Measurements from ENCODE around the gene STN1. TPM values are rescaled to one million over a fixed set of nuclear protein-coding genes. Genes with fewer than 3 reads are reported as not detected.

The STN1 gene
- 10 to 100 TPM; 13.5 to 19.9 TPM for total RNA-seq
- polyA plus RNA-seq (2013, experiment 1 of 2): 19.2 TPM
- polyA plus RNA-seq (2013, experiment 2 of 2): 17.2 TPM
- long read RNA-seq, experiment 1, transcript STN1-201 (10 exons, 1,417 nt): minor isoform, 5 of 15 reads
- long read RNA-seq, experiment 1, transcript STN1-202 (9 exons, 1,311 nt): major isoform, 6 of 15 reads
- long read RNA-seq, experiment 1, partial matches to known transcripts: 1 of 15 reads
- long read RNA-seq, experiment 1, other reads (novel, unspliced or antisense): 3 of 15 reads
- long read RNA-seq, experiment 2, transcript STN1-201 (10 exons, 1,417 nt): major isoform, 29 of 37 reads
- long read RNA-seq, experiment 2, partial matches to known transcripts: 3 of 37 reads
- long read RNA-seq, experiment 2, other reads (novel, unspliced or antisense): 3 of 37 reads
- long read RNA-seq, experiment 3, transcript STN1-202 (9 exons, 1,311 nt): minor isoform, 6 of 65 reads
- long read RNA-seq, experiment 3, transcript STN1-201 (10 exons, 1,417 nt): major isoform, 45 of 65 reads
- long read RNA-seq, experiment 3, partial matches to known transcripts: 2 of 65 reads
- long read RNA-seq, experiment 3, other reads (novel, unspliced or antisense): 10 of 65 reads
- long read RNA-seq, experiment 4, transcript STN1-201 (10 exons, 1,417 nt): major isoform, 41 of 50 reads
- long read RNA-seq, experiment 4, partial matches to known transcripts: 1 of 50 reads
- long read RNA-seq, experiment 4, other reads (novel, unspliced or antisense): 2 of 50 reads

- Mint-ChIP-seq H3K4me1 (peaks cover 7% of the 10 kb centered on the region), H3K27ac (peak within 1 kb of the TSS; percentile 96), H3K9me3 (peaks cover 18% of the 10 kb centered on the region), H3K27me3 (ENCODE audit: insufficient read depth) (no peaks in the 10 kb centered on the region), H3K4me3 (peak within 1 kb of the TSS; percentile 87), H3K36me3 (ENCODE audit: low read depth) (peaks cover 20% of the 10 kb centered on the region)
- H3K9me3 ChIP-seq (ENCODE audit: control insufficient read depth, low read length): peaks cover 16% of the 10 kb centered on the region
- TF ChIP-seq CTCF (conservative IDR thresholded peaks at IDR 0.05): peak; percentile 73
- no peaks in the 10 kb centered on the region for H3K27me3 ChIP-seq (ENCODE audit: control insufficient read depth, insufficient read depth, low read length, poor library complexity, severe bottlenecking)
- 1 to 2% methylated on average over 20 to 53 of the region's 53 CpGs for whole genome bisulfite sequencing, 2 experiments (ENCODE audit: insufficient coverage in 1 of 2, insufficient read length in 1 of 2)
- H3K9ac ChIP-seq (ENCODE audit: extremely low read depth, low read length, poor library complexity, severe bottlenecking): peak within 1 kb of the TSS; percentile 65
- H3K4me3 ChIP-seq (ENCODE audit: low read length): peak within 1 kb of the TSS; percentile 95
- H3K4me1 ChIP-seq (ENCODE audit: control insufficient read depth, insufficient read depth, low read length): peaks cover 5% of the 10 kb centered on the region
- peak within 1 kb of the TSS; percentile 72 for H3K27ac ChIP-seq (ENCODE audit: low read depth, low read length)
- DNase-seq: peak; percentile 99
- peaks cover 15% of the 10 kb centered on the region for H3K36me3 ChIP-seq (ENCODE audit: control insufficient read depth, insufficient read depth, low read length)
Measured at GRCh38 chr10:103918053-103918846, at the start of gene STN1. Gene STN1, minus strand, starts transcription at chr10:103918184. Its CDS starts 590 bp downstream, at chr10:103917594.

- H3K4me3 Mint-ChIP-seq: peak overlapping the region; percentile 86
- DNase-seq: peak; percentile 59
- H3K27me3 ChIP-seq (ENCODE audit: control insufficient read depth, insufficient read depth, low read length, poor library complexity, severe bottlenecking): no peaks in the 10 kb centered on the region
- H3K36me3 ChIP-seq (ENCODE audit: control insufficient read depth, insufficient read depth, low read length): no peaks in the 10 kb centered on the region
- H3K4me1 ChIP-seq (ENCODE audit: control insufficient read depth, insufficient read depth, low read length): no peaks in the 10 kb centered on the region
- H3K36me3 Mint-ChIP-seq (ENCODE audit: low read depth): peaks cover under 1% of the 10 kb centered on the region
- H3K27ac Mint-ChIP-seq: peak overlapping the region; percentile 86
- 0 to 1% methylated on average over 28 to 55 of the region's 55 CpGs for WGBS, 2 experiments (ENCODE audit: insufficient coverage in 1 of 2, insufficient read length in 1 of 2)
- H3K27ac ChIP-seq (ENCODE audit: low read depth, low read length): no peak overlapping the region
- no peaks in the 10 kb centered on the region for H3K9me3 Mint-ChIP-seq
- H3K27me3 Mint-ChIP-seq (ENCODE audit: insufficient read depth): peaks cover 2% of the 10 kb centered on the region
- peaks cover 13% of the 10 kb centered on the region for H3K4me1 Mint-ChIP-seq
- no peak for TF ChIP-seq CTCF (conservative IDR thresholded peaks at IDR 0.05)
- no peaks in the 10 kb centered on the region for H3K9me3 ChIP-seq (ENCODE audit: control insufficient read depth, low read length)
- peak overlapping the region; percentile 70 for H3K9ac ChIP-seq (ENCODE audit: extremely low read depth, low read length, poor library complexity, severe bottlenecking)
- H3K4me3 ChIP-seq (ENCODE audit: low read length): peak overlapping the region; percentile 100
Measured at GRCh38 chr10:103967448-103968071, 49.6 kb upstream of the STN1 start.
